Measurements from ENCODE around the gene PRKACG.
A peak's percentile ranks its signal among the peaks of the same experiment; 100 is the strongest.
"Not testable (repeated sequence)": the region's sequence is repeated elsewhere in the genome, so short reads cannot be mapped to it uniquely, and the experiment has no call there.

PRKACG gene

DNA sequence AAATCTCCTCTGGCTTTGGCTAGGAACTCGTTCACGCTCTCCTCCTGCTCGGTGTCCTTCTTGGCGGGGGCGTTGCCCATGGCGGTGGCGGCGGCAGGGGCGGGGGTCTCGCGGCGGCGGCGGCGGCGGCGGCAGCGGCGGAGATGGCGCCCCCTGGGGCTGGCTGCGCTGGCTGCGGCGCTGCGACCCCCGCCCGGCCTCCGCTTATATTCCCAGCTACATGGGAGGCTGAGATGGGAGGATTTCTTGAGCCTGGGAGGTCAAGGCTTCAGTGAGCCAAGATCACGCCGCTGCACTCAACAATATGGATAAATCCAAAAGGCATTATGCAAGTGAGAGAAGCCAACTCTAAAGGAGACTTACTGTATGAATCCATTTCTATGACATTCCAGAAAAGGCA lies at the start of gene PRKACG:
Gene PRKACG, minus strand, starts transcription at position 101 of the 400 bp plus-strand sequence. Its CDS starts 21 bp downstream, at position 80.
- Mint-ChIP-seq H3K36me3 (ENCODE audit: low read depth) (no peaks in the 10 kb centered on the region), H3K27me3 (ENCODE audit: low read depth) (peaks cover 12% of the 10 kb centered on the region), H3K4me1 (ENCODE audit: low read depth) (peaks cover 25% of the 10 kb centered on the region), H3K4me3 (peak within 1 kb of the TSS; percentile 68), H3K9me3 (no peaks in the 10 kb centered on the region), H3K27ac (peak within 1 kb of the TSS; percentile 15)
- DNase-seq (ENCODE audit: low spot score), result no peak

DNA sequence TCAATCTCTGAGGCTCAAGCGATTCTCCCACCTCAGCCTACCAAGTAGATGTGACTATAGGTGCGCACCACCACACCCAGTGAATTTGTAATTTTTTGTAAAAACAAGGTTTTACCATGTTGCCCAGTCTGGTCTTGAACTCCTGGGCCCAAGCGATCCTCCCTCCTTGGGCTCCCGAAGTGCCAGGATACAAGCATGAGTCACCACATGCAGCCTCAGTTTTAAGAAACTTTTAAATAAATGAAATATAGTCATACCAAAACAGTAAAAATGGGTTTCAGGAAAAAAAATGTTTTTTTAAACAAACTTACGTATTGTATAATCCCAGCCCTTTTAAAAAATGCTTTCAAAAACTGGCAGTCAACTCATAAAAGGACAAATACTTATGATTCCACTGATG lies 48.3 kb upstream of the PRKACG start:
- no peak overlapping the region for H3K4me3 Mint-ChIP-seq
- no peaks in the 10 kb centered on the region for H3K27me3 Mint-ChIP-seq (ENCODE audit: low read depth)
- H3K36me3 Mint-ChIP-seq (ENCODE audit: low read depth), result peaks cover 35% of the 10 kb centered on the region
- no peaks in the 10 kb centered on the region for H3K9me3 Mint-ChIP-seq
- no peak overlapping the region for H3K27ac Mint-ChIP-seq
- DNase-seq (ENCODE audit: low spot score), result no peak
- peaks cover 18% of the 10 kb centered on the region for H3K4me1 Mint-ChIP-seq (ENCODE audit: low read depth)

DNA sequence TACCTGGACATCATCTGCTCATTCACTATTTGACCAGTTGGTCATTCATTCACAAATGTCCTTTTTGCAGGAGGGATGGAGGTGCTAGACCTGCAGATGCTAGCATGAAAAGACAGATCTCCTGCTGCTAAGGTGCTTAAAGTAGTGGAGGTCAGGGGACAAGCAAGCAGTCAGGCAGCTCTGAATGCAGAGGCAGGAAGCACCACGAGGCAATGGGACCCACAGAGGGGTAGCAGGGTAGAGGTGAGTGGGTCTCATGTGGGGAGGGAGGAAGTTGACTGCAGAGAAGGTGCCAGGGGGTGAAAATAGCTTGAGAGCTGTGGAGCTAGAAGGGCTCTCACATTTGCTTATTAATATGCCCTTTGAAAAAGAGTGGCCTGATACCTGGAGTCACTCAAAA lies 46.9 kb upstream of the PRKACG start:
- H3K4me3 Mint-ChIP-seq, result no peak overlapping the region
- peaks cover 38% of the 10 kb centered on the region for H3K36me3 Mint-ChIP-seq (ENCODE audit: low read depth)
- no peak overlapping the region for H3K27ac Mint-ChIP-seq
- no peaks in the 10 kb centered on the region for H3K9me3 Mint-ChIP-seq
- peaks cover 22% of the 10 kb centered on the region for H3K4me1 Mint-ChIP-seq (ENCODE audit: low read depth)
- no peak for DNase-seq (ENCODE audit: low spot score)
- no peaks in the 10 kb centered on the region for H3K27me3 Mint-ChIP-seq (ENCODE audit: low read depth)

DNA sequence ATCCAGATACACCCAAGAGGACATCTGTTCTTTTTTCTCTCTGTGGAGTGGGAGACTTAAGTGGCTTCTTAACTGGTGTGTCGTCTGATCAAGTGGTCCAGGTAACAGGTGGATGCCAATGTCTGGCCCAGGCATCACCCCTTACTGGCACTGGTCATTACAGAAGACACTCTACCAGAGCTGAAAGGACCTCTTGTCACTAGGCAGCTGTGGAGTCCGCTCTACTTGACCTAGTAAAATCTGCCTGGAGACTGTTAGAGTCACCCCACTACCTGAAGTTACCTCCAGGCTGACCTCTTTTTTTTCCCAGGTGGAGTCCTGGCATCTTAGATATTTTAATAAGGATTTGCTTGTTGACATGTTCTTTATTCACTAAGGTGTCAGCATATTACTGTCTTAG lies 44.2 kb upstream of the PRKACG start:
- no peak for DNase-seq (ENCODE audit: low spot score)
- no peak overlapping the region for H3K27ac Mint-ChIP-seq
- no peak overlapping the region for H3K4me3 Mint-ChIP-seq
- no peaks in the 10 kb centered on the region for H3K27me3 Mint-ChIP-seq (ENCODE audit: low read depth)
- H3K9me3 Mint-ChIP-seq, result no peaks in the 10 kb centered on the region
- peaks cover 22% of the 10 kb centered on the region for H3K4me1 Mint-ChIP-seq (ENCODE audit: low read depth)
- H3K36me3 Mint-ChIP-seq (ENCODE audit: low read depth), result peaks cover 34% of the 10 kb centered on the region

DNA sequence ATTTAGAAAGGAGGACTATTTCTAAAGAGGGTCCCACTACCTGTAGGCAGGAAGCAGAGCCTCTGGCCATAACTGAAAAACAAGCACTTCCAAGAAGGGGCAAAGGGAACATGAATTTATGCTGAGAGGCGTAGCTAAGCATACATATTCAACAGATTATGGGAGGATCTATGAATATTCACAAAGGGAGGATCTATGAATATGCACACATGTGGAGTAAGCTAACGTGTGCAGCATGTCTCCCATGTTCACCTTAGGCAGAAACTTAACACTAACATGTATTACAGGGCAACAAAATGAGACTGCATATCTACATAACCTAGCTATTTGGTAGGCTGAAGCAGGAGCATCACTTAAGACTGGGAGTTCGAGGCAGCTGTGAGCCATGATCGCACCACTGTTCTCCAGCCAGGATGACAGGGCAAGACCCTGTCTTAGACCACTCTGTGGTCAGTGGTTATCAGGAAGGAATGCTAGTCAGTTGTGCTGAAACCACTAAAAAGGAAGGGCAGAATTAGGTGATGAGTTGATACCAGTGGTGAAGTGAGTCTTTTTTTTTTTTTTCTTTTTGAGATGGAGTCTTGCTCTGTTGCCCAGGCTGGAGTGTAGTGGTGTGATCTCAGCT lies 42.4 kb upstream of the PRKACG start:
- no peaks in the 10 kb centered on the region for H3K27me3 Mint-ChIP-seq (ENCODE audit: low read depth)
- no peak overlapping the region for H3K4me3 Mint-ChIP-seq
- peak overlapping the region; percentile 66 for H3K27ac Mint-ChIP-seq
- no peak for DNase-seq (ENCODE audit: low spot score)
- H3K36me3 Mint-ChIP-seq (ENCODE audit: low read depth), result peaks cover 30% of the 10 kb centered on the region
- H3K4me1 Mint-ChIP-seq (ENCODE audit: low read depth), result peaks cover 22% of the 10 kb centered on the region
- H3K9me3 Mint-ChIP-seq, result no peaks in the 10 kb centered on the region

DNA sequence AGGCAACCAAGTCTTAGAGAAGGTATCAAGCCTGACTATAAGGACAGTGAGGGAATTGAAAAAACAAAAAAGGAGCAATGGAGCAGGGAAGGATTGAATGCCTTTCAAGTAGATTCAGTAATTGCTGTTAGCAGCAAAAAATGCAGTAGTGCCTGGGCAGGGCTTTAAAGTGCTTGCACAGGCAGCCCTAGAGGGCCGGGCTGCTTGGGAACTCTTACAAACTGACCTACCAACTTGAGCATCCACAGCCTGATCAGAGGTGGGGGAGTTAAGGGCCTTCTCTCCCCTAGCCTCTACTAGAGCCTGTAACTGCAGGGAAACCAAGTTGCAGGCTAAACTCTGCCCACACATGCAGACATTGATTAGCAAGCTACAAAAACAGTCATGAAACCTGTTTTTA lies 41.1 kb upstream of the PRKACG start:
- H3K9me3 Mint-ChIP-seq, result no peaks in the 10 kb centered on the region
- H3K27me3 Mint-ChIP-seq (ENCODE audit: low read depth), result no peaks in the 10 kb centered on the region
- peaks cover 14% of the 10 kb centered on the region for H3K4me1 Mint-ChIP-seq (ENCODE audit: low read depth)
- DNase-seq (ENCODE audit: low spot score), result no peak
- no peak overlapping the region for H3K27ac Mint-ChIP-seq
- no peak overlapping the region for H3K4me3 Mint-ChIP-seq
- peaks cover 24% of the 10 kb centered on the region for H3K36me3 Mint-ChIP-seq (ENCODE audit: low read depth)

DNA sequence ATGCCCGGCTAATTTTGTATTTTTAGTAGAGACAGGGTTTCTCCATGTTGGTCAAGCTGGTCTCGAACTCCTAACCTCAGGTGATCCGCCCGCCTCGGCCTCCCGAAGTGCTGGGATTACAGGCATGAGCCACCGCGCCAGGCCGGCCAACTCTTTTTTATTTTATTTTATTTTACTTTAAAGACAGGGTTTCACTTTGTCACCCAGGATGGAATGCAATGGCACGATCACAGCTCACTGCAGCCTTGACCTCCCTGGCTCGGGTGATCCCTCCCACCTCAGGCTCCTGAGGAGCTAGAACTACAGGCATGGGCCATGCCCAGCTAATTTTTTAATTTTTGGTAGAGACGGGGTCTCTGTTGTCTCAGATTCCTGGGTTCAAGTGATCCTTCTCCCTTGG lies 37.0 kb upstream of the PRKACG start:
- not testable (repeated sequence) for H3K4me3 Mint-ChIP-seq; DNase-seq (ENCODE audit: low spot score); H3K9me3 Mint-ChIP-seq; H3K27ac Mint-ChIP-seq; H3K27me3 Mint-ChIP-seq (ENCODE audit: low read depth); H3K4me1 Mint-ChIP-seq (ENCODE audit: low read depth)
- H3K36me3 Mint-ChIP-seq (ENCODE audit: low read depth), result peaks cover 19% of the 10 kb centered on the region

DNA sequence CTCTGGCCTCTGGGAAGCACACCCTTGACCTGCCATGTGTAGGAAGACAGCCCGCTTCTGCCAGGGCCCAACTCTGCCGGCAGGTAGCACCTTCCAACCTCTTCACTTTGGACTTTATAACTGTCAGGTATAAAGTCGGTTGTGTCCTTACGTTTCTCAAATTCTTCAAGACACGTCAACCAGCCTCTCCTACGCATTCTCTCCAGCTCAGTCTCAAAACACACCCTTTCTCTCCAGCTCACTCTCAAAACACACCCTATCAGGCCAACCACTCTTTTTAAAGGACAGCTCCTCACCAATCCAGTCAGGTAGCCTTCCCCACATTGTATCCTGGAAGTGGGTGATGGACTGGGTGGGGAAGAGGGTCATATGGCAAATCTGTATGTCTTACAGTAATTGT lies 35.2 kb upstream of the PRKACG start:
- Mint-ChIP-seq H3K27me3 (ENCODE audit: low read depth) (no peaks in the 10 kb centered on the region), H3K36me3 (ENCODE audit: low read depth) (peaks cover 27% of the 10 kb centered on the region), H3K27ac (no peak overlapping the region), H3K4me1 (ENCODE audit: low read depth) (peaks cover 18% of the 10 kb centered on the region), H3K9me3 (no peaks in the 10 kb centered on the region), H3K4me3 (no peak overlapping the region)
- no peak for DNase-seq (ENCODE audit: low spot score)

DNA sequence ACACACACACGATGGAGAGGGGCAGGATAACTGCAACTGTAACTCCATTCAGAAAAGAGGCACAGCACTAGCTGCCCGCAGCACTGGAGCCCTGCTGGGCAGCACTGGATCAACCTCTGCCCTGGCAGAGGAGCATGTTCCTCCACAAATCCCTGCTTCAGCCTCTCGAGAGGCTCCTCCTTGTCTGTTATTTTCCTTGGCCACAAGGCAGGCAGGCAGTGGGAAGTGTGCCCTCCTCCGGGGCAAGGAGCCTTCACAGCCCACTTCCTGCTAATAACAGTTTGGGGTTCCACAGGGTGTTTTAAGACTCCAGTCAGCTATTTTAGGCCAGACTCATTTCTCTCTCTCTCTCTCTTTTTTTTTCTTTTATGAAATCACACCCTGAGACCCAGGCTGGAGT lies 33.5 kb upstream of the PRKACG start:
- H3K27ac Mint-ChIP-seq, result peak overlapping the region; percentile 18
- H3K4me3 Mint-ChIP-seq, result no peak overlapping the region
- peaks cover 26% of the 10 kb centered on the region for H3K36me3 Mint-ChIP-seq (ENCODE audit: low read depth)
- DNase-seq (ENCODE audit: low spot score), result no peak
- H3K4me1 Mint-ChIP-seq (ENCODE audit: low read depth), result peaks cover 28% of the 10 kb centered on the region
- H3K9me3 Mint-ChIP-seq, result no peaks in the 10 kb centered on the region
- no peaks in the 10 kb centered on the region for H3K27me3 Mint-ChIP-seq (ENCODE audit: low read depth)

DNA sequence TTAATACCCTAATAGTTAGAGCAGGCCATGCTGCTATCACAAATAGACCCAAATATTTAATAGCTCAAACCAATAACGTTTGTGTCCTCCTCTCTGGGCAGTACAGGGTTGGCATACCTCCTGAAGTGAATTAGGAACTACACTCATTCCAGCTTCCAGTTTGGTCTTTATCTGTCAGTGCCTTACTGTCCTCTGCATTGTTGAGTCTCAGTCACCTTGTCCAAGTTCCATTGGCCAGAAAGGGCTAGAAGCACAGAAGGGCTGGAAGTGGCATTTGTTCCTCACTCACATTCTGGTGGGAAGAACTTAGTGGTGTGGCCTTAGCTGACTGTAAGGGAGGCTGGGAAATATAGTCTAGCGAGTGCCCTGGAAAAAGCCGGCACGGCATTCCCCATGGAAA lies 32.8 kb upstream of the PRKACG start:
- DNase-seq (ENCODE audit: low spot score), result no peak
- Mint-ChIP-seq H3K4me1 (ENCODE audit: low read depth) (peaks cover 28% of the 10 kb centered on the region), H3K4me3 (no peak overlapping the region), H3K27ac (no peak overlapping the region), H3K9me3 (no peaks in the 10 kb centered on the region), H3K27me3 (ENCODE audit: low read depth) (no peaks in the 10 kb centered on the region), H3K36me3 (ENCODE audit: low read depth) (peaks cover 26% of the 10 kb centered on the region)

DNA sequence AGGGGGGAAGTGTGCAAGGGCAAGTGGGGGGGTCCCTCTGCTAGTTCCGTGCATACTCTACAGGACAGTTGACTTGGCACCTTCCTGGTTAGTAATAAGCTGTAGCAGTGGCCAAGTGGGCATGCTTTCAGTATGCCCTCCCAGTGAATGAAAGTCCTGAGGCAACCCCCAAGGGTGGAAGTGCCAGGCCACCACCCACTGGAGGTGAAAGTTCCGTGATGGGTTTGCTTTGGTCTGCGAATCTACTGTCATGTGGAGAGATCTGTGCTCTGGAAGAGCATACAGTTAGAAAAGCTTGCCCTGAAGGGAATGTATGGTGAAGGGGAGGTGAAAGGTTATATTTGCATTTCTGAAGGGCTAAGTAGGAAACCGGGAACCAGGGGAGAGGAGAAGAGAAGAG lies 31.9 kb upstream of the PRKACG start:
- DNase-seq (ENCODE audit: low spot score), result no peak
- Mint-ChIP-seq H3K4me3 (no peak overlapping the region), H3K9me3 (no peaks in the 10 kb centered on the region), H3K4me1 (ENCODE audit: low read depth) (peaks cover 28% of the 10 kb centered on the region), H3K27ac (no peak overlapping the region), H3K27me3 (ENCODE audit: low read depth) (no peaks in the 10 kb centered on the region), H3K36me3 (ENCODE audit: low read depth) (peaks cover 28% of the 10 kb centered on the region)

DNA sequence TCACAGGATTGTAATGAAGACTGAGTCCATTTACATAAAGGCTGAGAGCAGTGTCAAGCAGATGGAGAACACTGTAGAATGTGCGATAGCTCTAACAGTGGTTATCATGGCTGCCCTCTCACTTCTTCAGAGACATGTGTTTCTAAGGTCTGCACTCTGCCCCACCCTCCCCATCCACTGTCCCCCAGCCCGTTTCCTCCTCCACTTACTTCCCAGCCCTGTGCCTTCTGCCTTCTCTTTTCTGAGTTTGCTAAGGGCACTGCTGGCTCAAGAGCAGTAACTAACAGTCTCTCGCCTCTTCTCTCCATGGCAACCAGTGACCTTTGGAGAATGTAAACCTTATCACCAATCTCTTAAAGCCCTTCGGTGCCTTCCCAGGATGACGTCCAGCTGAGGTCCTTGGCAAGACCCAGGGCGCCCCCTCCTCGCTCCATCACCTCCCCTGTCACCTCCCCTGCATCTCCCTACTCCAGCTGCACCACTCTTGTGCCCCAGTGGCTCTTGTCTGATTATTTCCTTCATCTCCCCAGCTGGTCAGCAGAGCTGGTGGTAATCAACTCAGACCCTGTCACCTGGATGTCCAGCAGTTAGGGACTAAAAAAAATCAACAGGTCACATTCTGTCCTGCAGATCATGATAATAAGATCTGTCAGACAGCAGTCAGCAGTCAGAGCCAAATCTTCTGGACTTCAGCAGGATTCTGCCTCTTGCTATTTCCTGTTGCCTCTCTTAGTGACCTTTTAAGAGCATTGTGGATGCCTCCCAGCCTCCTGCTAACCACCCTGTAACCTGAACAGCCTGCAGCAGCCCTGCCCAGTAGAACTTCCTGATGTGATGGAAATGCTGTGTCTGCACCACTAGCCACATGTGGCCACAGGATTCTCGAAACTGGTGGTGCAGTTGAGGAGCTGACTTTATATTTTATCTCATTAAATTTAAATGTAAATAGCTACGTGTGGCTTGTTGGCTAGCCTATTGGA lies 30.6 kb upstream of the PRKACG start:
- peak; percentile 28 for DNase-seq (ENCODE audit: low spot score)
- peaks cover 28% of the 10 kb centered on the region for H3K4me1 Mint-ChIP-seq (ENCODE audit: low read depth)
- H3K36me3 Mint-ChIP-seq (ENCODE audit: low read depth), result peaks cover 27% of the 10 kb centered on the region
- no peaks in the 10 kb centered on the region for H3K27me3 Mint-ChIP-seq (ENCODE audit: low read depth)
- no peaks in the 10 kb centered on the region for H3K9me3 Mint-ChIP-seq
- peak overlapping the region; percentile 55 for H3K4me3 Mint-ChIP-seq
- peak overlapping the region; percentile 64 for H3K27ac Mint-ChIP-seq

DNA sequence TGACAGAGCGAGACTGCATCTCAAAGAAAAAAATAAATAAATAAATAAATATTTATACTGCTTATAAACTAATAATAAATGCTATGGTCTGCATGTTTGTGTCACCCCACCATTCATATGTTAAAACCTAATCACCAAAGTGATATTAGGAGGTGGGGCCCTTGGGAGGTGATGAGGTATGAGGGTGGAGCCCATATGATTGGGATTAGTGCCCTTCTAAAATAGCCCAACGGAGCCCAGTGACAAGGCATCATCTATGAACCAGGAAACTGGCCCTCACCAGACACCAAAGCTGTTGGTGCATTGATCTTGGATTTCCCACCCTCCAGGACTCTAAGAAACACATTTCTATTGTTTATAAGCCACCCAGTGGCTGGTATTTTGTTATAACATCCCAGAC lies 26.7 kb upstream of the PRKACG start:
- Mint-ChIP-seq H3K4me3 (no peak overlapping the region), H3K27me3 (ENCODE audit: low read depth) (no peaks in the 10 kb centered on the region), H3K27ac (no peak overlapping the region), H3K4me1 (ENCODE audit: low read depth) (peaks cover 32% of the 10 kb centered on the region), H3K36me3 (ENCODE audit: low read depth) (peaks cover 15% of the 10 kb centered on the region), H3K9me3 (no peaks in the 10 kb centered on the region)
- DNase-seq (ENCODE audit: low spot score), result no peak

DNA sequence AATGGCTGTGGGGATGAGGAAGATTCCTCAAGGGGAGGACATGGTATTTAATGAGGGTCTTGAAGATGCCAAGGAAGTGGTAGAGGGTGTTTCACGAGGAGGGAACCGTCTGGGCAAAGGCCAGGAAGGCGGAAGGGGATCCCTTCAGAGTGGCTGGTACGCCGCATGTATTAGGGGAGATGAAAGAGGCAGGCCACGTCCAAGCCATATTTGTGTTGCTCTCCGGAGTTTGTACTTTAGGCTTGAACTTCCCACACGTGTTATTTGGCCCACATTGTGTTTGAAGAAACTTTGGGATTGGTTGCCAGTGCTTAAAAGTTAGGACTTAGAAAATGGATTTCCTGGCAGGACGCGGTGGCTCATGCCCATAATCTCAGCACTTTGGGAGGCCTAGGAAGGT lies 22.9 kb upstream of the PRKACG start:
- H3K9me3 Mint-ChIP-seq, result no peaks in the 10 kb centered on the region

More for the DNA sequence above, 22.9 kb upstream of the PRKACG start:
- Mint-ChIP-seq H3K27me3 (ENCODE audit: low read depth) (no peaks in the 10 kb centered on the region), H3K4me3 (peak overlapping the region; percentile 95), H3K27ac (peak overlapping the region; percentile 87), H3K4me1 (ENCODE audit: low read depth) (peaks cover 25% of the 10 kb centered on the region), H3K36me3 (ENCODE audit: low read depth) (peaks cover 8% of the 10 kb centered on the region)
- DNase-seq (ENCODE audit: low spot score), result no peak
